ENCODE results near the gene CCDC171. TPM values are rescaled to one million over a fixed set of nuclear protein-coding genes. Genes with fewer than 3 reads are reported as not detected.

The CCDC171 gene
- total RNA-seq, 1 experiment from 2014 or later, result 2.4 TPM

GRCh38 chr9:15722888-15723287 lies 170.0 kb downstream of the CCDC171 start:
- Histone ChIP-seq H3K27ac (ENCODE audit: insufficient read length, low read depth, low read length) (no peak overlapping the region), H3K4me2 (ENCODE audit: insufficient read depth, insufficient read length, low read length) (no peak overlapping the region)
- WGBS (ENCODE audit: extremely low coverage, insufficient read length, low lambda C conversion rate), result no CpG with 5 or more reads among the region's 5 CpGs

More at GRCh38 chr9:15722888-15723287, 170.0 kb downstream of the CCDC171 start:
- Mint-ChIP-seq H3K9me3 (no peaks in the 10 kb centered on the region; a peak in 1 of 5 replicates), H3K27me3 (ENCODE audit: low read depth) (no peaks in the 10 kb centered on the region), H3K4me3 (no peak overlapping the region; a peak in 1 of 5 replicates), H3K4me1 (peaks cover 8 to 12% of the 10 kb centered on the region in 2 experiments), H3K27ac (peak overlapping the region in 2 of 3 experiments; percentile 33 to 72; a peak in 4 of 7 replicates), H3K36me3 (ENCODE audit: insufficient read depth in 1 of 3, low read depth in 3 of 3) (no peaks in the 10 kb centered on the region; a peak in 1 of 7 replicates)
- Histone ChIP-seq H4K20me1 (ENCODE audit: control insufficient read depth, insufficient read depth, insufficient read length) (no peaks in the 10 kb centered on the region), H3K18ac (ENCODE audit: insufficient read length, low read depth, low read length) (no peak overlapping the region), H2AK5ac (ENCODE audit: insufficient read length, low read length) (no peak overlapping the region), H3K27me3 (ENCODE audit: insufficient read depth, low read length) (no peaks in the 10 kb centered on the region), H2BK5ac (ENCODE audit: insufficient read length, low read length) (no peak overlapping the region), H3K9me3 (ENCODE audit: control insufficient read depth, low read depth, low read length) (no peaks in the 10 kb centered on the region), H4K91ac (ENCODE audit: insufficient read length, low read depth, low read length) (no peak overlapping the region), H3K4me1 (ENCODE audit: insufficient read depth, low read length) (peaks cover 1% of the 10 kb centered on the region; the same call in 1 of the 2 replicates), H3K79me2 (ENCODE audit: insufficient read depth, low read length) (no peaks in the 10 kb centered on the region), H3K56ac (ENCODE audit: insufficient read length, low read depth, low read length) (no peak overlapping the region), H2BK15ac (ENCODE audit: low read depth, low read length) (no peak overlapping the region), H4K8ac (replicated peaks; ENCODE audit: insufficient read length, low read depth, low read length) (no peak overlapping the region), H3K9ac (ENCODE audit: extremely low read depth, insufficient read length, low read length) (no peak overlapping the region), H2AFZ (ENCODE audit: low read length) (no peak overlapping the region), H3K23me2 (ENCODE audit: insufficient read length, low read depth, low read length, poor library complexity, severe bottlenecking) (no peaks in the 10 kb centered on the region), H3T11ph (ENCODE audit: low read length) (no peak overlapping the region), H3K4ac (ENCODE audit: low read depth, low read length) (no peak overlapping the region), H2BK12ac (ENCODE audit: insufficient read length, low read depth, low read length) (no peak overlapping the region), H2BK120ac (ENCODE audit: low read depth, low read length, poor library complexity, severe bottlenecking) (no peak overlapping the region), H2BK20ac (ENCODE audit: low read depth, low read length, poor library complexity, severe bottlenecking) (no peak overlapping the region), H4K5ac (ENCODE audit: insufficient read length, low read depth, low read length) (no peak overlapping the region), H3K14ac (ENCODE audit: insufficient read depth, low read length) (no peak overlapping the region), H3K79me1 (ENCODE audit: insufficient read depth, low read depth, low read length, poor library complexity, severe bottlenecking) (no peaks in the 10 kb centered on the region), H3K23ac (ENCODE audit: insufficient read length, low read depth, low read length) (no peak overlapping the region)
- TF ChIP-seq, protein P1, sequence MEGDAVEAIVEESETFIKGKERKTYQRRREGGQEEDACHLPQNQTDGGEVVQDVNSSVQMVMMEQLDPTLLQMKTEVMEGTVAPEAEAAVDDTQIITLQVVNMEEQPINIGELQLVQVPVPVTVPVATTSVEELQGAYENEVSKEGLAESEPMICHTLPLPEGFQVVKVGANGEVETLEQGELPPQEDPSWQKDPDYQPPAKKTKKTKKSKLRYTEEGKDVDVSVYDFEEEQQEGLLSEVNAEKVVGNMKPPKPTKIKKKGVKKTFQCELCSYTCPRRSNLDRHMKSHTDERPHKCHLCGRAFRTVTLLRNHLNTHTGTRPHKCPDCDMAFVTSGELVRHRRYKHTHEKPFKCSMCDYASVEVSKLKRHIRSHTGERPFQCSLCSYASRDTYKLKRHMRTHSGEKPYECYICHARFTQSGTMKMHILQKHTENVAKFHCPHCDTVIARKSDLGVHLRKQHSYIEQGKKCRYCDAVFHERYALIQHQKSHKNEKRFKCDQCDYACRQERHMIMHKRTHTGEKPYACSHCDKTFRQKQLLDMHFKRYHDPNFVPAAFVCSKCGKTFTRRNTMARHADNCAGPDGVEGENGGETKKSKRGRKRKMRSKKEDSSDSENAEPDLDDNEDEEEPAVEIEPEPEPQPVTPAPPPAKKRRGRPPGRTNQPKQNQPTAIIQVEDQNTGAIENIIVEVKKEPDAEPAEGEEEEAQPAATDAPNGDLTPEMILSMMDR (conservative IDR thresholded peaks at IDR 0.05), result no peak
- DNase-seq, result peak; percentile 29

All from H9 (cell line).